OCI-LY3 (cell line): ENCODE data around the gene IER5.

Experiments used
- H2AFZ ChIP-seq: fragments of 200-600, 300-600 bp; shearing (Covaris generic); 2 replicates; pipeline ENCODE4 v1.6.0; 2014; ENCODE audit warnings: antibody characterized with exemption, low read depth, low read length
- H3K27ac ChIP-seq: fragments of 200-600, 300-600 bp; sonication (generic); 2 replicates; pipeline ENCODE4 v1.5.1; 2014; ENCODE audit warnings: mild to moderate bottlenecking, low read length, moderate library complexity, mixed read lengths
- H3K27me3 ChIP-seq: fragments of 200-600, 300-600 bp; sonication (generic); 2 replicates; pipeline ENCODE4 v1.6.1; 2014; ENCODE audit warnings: low read depth, low read length, mixed read lengths
- H3K36me3 ChIP-seq: fragments of 200-600, 300-600 bp; sonication (generic); replicated peaks from 2 replicates; pipeline ENCODE3; 2014; ENCODE audit warnings: low read depth, low read length, mixed read lengths
- H3K4me1 ChIP-seq: fragments of 300-600, 200-600 bp; sonication (generic); 2 replicates; pipeline ENCODE4 v1.6.1; 2014; ENCODE audit warnings: low read length, mixed read lengths
- H3K4me2 ChIP-seq: fragments of 200-600, 300-600 bp; sonication (generic); 2 replicates; pipeline ENCODE4 v1.6.1; 2014; ENCODE audit warnings: low read length, mixed read lengths
- H3K4me3 ChIP-seq: fragments of 300-600, 200-600 bp; sonication (generic); 2 replicates; pipeline ENCODE4 v1.5.1; 2014; ENCODE audit warnings: antibody characterized with exemption, mild to moderate bottlenecking, low read length, moderate library complexity
- H3K79me2 ChIP-seq: fragments of 300-600, 200-600 bp; shearing (Covaris generic); 2 replicates; pipeline ENCODE4 v1.6.1; 2014; ENCODE audit warnings: mild to moderate bottlenecking, low read length, mixed read lengths
- H3K9ac ChIP-seq: fragments of 300-600, 200-600 bp; shearing (Covaris generic); 2 replicates; pipeline ENCODE4 v1.6.0; 2014; ENCODE audit warnings: mild to moderate bottlenecking, low read length, moderate library complexity
- H3K9me3 ChIP-seq: fragments of 200-600, 300-600 bp; shearing (Covaris generic); 2 replicates; pipeline ENCODE4 v1.6.1; 2014; ENCODE audit warnings: low read length, mixed read lengths; ENCODE audit not compliant: insufficient read depth
- H4K20me1 ChIP-seq: fragments of 200-600, 300-600 bp; sonication (generic); 2 replicates; pipeline ENCODE4 v1.6.1; 2016; ENCODE audit warnings: low read length, mixed read lengths; ENCODE audit not compliant: insufficient read depth
- EZH2phosphoT487 ChIP-seq: fragments of 200-600 bp; shearing (Covaris generic); IDR thresholded peaks from 2 replicates; pipeline ENCODE4 v1.6.1; 2018; ENCODE audit warnings: antibody characterized with exemption, mixed run types, low read depth
- TF ChIP-seq, protein P1 (sequence below): fragments of 200-600, 300-600 bp; sonication (generic); IDR thresholded peaks from 2 replicates; pipeline ENCODE4 v1.5.1; 2014; ENCODE audit warnings: antibody characterized with exemption, low read length, low read depth

The IER5 gene

DNA sequence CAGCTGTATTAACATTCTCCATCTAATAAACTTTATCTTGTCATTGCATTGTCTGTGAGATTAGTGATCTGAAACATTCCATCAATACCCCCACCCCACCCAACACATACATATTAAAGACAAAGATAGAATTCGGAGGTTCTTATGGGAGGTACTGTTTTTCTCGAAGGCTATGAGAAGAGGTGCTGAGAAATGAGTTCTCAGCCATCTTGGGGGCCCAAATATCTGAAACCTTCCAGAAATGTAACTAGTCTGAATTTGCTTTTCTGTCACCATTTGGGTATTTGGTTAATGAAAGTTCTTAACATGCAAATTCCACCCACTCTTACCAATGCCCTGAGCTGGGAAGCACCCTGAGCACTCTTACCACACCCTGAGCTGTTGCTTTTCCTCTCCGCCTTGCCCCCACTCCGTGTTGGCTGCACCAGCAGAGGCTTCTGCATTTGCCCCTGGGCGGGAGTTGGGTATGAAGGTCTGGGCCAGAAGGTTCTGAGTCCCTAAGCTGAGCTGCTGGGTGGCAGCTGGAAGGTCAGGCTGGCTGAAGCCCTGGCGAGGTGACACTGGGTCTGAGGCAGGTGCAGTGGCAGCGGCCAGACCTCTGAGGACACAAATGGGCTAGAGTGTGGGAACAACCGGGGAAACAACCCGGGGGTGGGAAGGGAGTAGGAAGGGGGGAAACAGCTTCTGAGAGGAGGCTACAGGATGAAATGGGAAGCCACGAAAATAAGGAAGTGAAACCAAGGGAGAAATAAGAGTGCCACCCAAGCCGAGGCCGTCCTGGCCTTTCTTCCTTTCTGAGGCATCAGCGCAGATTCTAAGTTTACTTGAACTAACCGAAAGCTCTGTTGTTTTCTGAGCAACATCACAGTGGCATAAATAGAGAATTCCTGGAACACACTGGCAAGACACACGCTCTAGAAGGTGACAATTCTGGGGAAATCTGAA is 26.3 kb upstream of the IER5 start:
- TF ChIP-seq, protein P1, sequence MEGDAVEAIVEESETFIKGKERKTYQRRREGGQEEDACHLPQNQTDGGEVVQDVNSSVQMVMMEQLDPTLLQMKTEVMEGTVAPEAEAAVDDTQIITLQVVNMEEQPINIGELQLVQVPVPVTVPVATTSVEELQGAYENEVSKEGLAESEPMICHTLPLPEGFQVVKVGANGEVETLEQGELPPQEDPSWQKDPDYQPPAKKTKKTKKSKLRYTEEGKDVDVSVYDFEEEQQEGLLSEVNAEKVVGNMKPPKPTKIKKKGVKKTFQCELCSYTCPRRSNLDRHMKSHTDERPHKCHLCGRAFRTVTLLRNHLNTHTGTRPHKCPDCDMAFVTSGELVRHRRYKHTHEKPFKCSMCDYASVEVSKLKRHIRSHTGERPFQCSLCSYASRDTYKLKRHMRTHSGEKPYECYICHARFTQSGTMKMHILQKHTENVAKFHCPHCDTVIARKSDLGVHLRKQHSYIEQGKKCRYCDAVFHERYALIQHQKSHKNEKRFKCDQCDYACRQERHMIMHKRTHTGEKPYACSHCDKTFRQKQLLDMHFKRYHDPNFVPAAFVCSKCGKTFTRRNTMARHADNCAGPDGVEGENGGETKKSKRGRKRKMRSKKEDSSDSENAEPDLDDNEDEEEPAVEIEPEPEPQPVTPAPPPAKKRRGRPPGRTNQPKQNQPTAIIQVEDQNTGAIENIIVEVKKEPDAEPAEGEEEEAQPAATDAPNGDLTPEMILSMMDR = no peak
- TF ChIP-seq EZH2phosphoT487 = no peak
- no peaks in the 10 kb centered on the region for H3K79me2 ChIP-seq
- H3K27ac ChIP-seq = peak overlapping the region; percentile 78
- H3K9ac ChIP-seq = peak overlapping the region; percentile 51
- peak overlapping the region; percentile 70 for H3K4me3 ChIP-seq
- H2AFZ ChIP-seq = peak overlapping the region; percentile 56
- H3K4me1 ChIP-seq = peaks cover 24% of the 10 kb centered on the region
- H3K27me3 ChIP-seq = 0 out of 2 replicates have a peak, but pooled peaks cover 3% of the 10 kb centered on the region
- peak overlapping the region; percentile 92 for H3K4me2 ChIP-seq
- no peaks in the 10 kb centered on the region for H3K36me3 ChIP-seq
- H4K20me1 ChIP-seq = no peaks in the 10 kb centered on the region
- no peaks in the 10 kb centered on the region for H3K9me3 ChIP-seq

DNA sequence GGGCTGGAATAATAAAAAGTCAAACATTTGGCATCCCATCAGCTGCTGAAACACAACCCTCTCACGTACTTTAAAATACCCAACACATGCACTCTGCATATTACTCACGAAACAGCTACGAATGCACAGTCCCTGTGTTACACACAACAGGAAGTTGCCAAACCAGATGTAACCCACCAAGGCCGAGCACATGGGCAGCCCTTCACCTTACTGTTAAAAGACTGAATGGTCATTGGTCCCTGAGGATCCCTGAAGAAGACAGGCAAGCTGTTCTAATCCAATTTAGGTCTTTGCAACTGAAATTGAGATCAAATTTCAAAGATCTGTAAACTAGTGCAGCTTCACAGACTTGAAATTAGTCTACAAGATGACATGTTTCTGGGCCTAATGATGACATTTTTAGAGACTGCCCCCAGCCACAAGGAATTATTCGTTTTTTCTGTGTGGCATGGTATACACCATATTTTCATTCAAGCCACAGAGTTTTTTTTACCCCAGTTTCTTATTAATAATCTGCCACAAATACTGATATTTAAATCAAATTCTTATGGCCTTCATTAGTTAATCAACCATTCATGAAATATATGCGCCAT is 25.6 kb upstream of the IER5 start:
- Histone ChIP-seq H3K4me1 (peaks cover 24% of the 10 kb centered on the region), H3K4me2 (peak overlapping the region; percentile 92), H3K79me2 (no peaks in the 10 kb centered on the region), H2AFZ (peak overlapping the region; percentile 56), H3K9ac (peak overlapping the region; percentile 51), H3K27me3 (0 out of 2 replicates have a peak, but pooled peaks cover 3% of the 10 kb centered on the region), H3K36me3 (no peaks in the 10 kb centered on the region), H3K4me3 (peak overlapping the region; percentile 70), H4K20me1 (no peaks in the 10 kb centered on the region), H3K9me3 (no peaks in the 10 kb centered on the region), H3K27ac (peak overlapping the region; percentile 78)
- no peak for TF ChIP-seq EZH2phosphoT487
- TF ChIP-seq, protein P1 = no peak

DNA sequence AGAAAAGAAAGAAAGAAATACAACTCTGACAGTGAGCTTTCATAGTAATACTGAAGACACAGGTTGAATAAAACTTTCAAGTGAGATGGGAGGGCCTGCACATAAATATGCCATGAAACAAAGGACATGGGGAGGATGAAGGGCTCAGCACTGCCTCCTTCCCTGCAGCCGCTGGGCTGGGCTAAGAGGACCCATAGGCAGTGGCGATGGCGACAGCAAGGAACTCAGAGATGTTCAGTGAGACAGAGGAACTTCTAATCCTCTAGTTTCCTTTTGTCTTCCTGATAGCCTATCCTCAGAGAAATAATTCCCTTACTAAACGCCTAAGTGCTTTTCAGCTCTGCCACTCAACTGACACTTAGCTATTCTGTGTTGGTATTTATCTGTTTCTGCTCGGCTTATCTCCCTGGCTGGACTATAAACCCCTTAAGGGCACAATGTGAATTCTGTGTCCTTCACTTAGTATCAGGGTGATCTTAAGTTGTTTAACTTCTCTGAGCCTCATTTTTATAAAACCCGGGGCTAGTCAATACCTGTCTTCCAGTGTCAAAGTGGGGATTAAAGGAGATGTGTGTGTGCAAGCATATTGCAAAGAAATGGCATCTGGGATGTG is 24.4 kb upstream of the IER5 start:
- H3K9me3 ChIP-seq = no peaks in the 10 kb centered on the region
- H3K9ac ChIP-seq = no peak overlapping the region
- no peaks in the 10 kb centered on the region for H4K20me1 ChIP-seq
- H3K27me3 ChIP-seq = 0 out of 2 replicates have a peak, but pooled peaks cover 8% of the 10 kb centered on the region
- H3K4me1 ChIP-seq = peaks cover 24% of the 10 kb centered on the region
- no peak overlapping the region for H3K4me3 ChIP-seq
- H3K79me2 ChIP-seq = no peaks in the 10 kb centered on the region
- TF ChIP-seq EZH2phosphoT487 = no peak
- TF ChIP-seq, protein P1 = no peak
- H3K4me2 ChIP-seq = no peak overlapping the region
- no peak overlapping the region for H2AFZ ChIP-seq
- no peaks in the 10 kb centered on the region for H3K36me3 ChIP-seq
- no peak overlapping the region for H3K27ac ChIP-seq

DNA sequence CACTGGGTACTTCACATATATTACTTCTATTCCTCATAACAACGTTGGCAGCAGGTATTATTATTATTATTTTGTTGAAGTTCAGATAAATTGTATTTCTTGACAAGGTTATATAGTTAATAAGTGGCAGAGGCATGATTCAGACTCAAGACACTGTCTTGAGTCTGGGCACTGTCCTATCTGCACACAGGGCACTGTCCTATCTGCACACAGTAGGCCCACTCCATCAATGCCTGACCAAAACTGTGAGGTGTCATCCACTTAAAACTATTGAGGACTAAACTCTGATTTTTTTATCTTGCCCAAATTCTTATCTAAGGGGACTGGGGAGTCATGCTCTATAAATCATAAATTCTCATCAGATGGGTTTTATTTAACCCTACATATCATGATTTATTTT is 23.8 kb upstream of the IER5 start:
- Histone ChIP-seq H3K9ac (no peak overlapping the region), H3K4me3 (no peak overlapping the region), H3K27ac (no peak overlapping the region), H3K27me3 (0 out of 2 replicates have a peak, but pooled peaks cover 8% of the 10 kb centered on the region), H3K4me1 (peaks cover 24% of the 10 kb centered on the region), H4K20me1 (no peaks in the 10 kb centered on the region), H2AFZ (no peak overlapping the region), H3K79me2 (no peaks in the 10 kb centered on the region), H3K4me2 (no peak overlapping the region), H3K9me3 (no peaks in the 10 kb centered on the region), H3K36me3 (no peaks in the 10 kb centered on the region)
- TF ChIP-seq, protein P1 = no peak
- no peak for TF ChIP-seq EZH2phosphoT487
